Femur (tissue), 1 donor: ENCODE results near the gene MALRD1.

Experiments
- DNase-seq: peaks from one replicate; pipeline ENCODE4 v3.0.0-alpha.2; 2017

Gene MALRD1

GRCh38 chr10:19658622-19659233 is 610.1 kb downstream of the MALRD1 start:
- DNase-seq, result no peak

GRCh38 chr10:19659920-19660655 is 611.5 kb downstream of the MALRD1 start:
- no peak for DNase-seq

- no peak for DNase-seq
Observed at GRCh38 chr10:19663344-19663743, 614.7 kb downstream of the MALRD1 start.

- no peak for DNase-seq
Observed at GRCh38 chr10:19668116-19668515, 619.5 kb downstream of the MALRD1 start.

GRCh38 chr10:19676063-19676462 is 627.5 kb downstream of the MALRD1 start:
- no peak for DNase-seq

- no peak for DNase-seq
Observed at GRCh38 chr10:19683356-19683755, 634.8 kb downstream of the MALRD1 start.

GRCh38 chr10:19683960-19684359 is 635.4 kb downstream of the MALRD1 start:
- no peak for DNase-seq

GRCh38 chr10:19688344-19688743 is 639.7 kb downstream of the MALRD1 start:
- DNase-seq, result no peak

GRCh38 chr10:19689231-19689630 is 640.6 kb downstream of the MALRD1 start:
- DNase-seq, result no peak

GRCh38 chr10:19699299-19699698 is 650.7 kb downstream of the MALRD1 start:
- no peak for DNase-seq

- no peak for DNase-seq
Observed at GRCh38 chr10:19701427-19702052, 652.9 kb downstream of the MALRD1 start.

GRCh38 chr10:19702215-19702614 is 653.6 kb downstream of the MALRD1 start:
- no peak for DNase-seq

- DNase-seq, result no peak
Observed at GRCh38 chr10:19704544-19704943, 655.9 kb downstream of the MALRD1 start.

GRCh38 chr10:19705250-19705649 is 656.6 kb downstream of the MALRD1 start:
- DNase-seq, result peak; percentile 37

- DNase-seq, result no peak
Observed at GRCh38 chr10:19706904-19707303, 658.3 kb downstream of the MALRD1 start.

GRCh38 chr10:19707376-19707775 is 658.8 kb downstream of the MALRD1 start:
- no peak for DNase-seq

- no peak for DNase-seq
Observed at GRCh38 chr10:19708031-19708430, 659.4 kb downstream of the MALRD1 start.

GRCh38 chr10:19710600-19710999 is 662.0 kb downstream of the MALRD1 start:
- no peak for DNase-seq

- no peak for DNase-seq
Observed at GRCh38 chr10:19713159-19713558, 664.6 kb downstream of the MALRD1 start.

GRCh38 chr10:19713800-19714525 is 665.4 kb downstream of the MALRD1 start:
- DNase-seq, result peak; percentile 47

- DNase-seq, result peak; percentile 48
Observed at GRCh38 chr10:19719284-19719683, 670.7 kb downstream of the MALRD1 start.

GRCh38 chr10:19724287-19724686 is 675.7 kb downstream of the MALRD1 start:
- DNase-seq, result no peak

GRCh38 chr10:19728376-19728775 is 679.8 kb downstream of the MALRD1 start:
- no peak for DNase-seq

GRCh38 chr10:19728964-19729363 is 680.4 kb downstream of the MALRD1 start:
- no peak for DNase-seq
